ENCODE measurements around the gene CHST8.

The CHST8 gene

GRCh38 chr19:33794683-33795369 is 173.1 kb downstream of the CHST8 start:
- DNase-seq (ENCODE audit: low spot score), result no peak

GRCh38 chr19:33795370-33796163 is 173.8 kb downstream of the CHST8 start:
- DNase-seq (ENCODE audit: low spot score), result peak; percentile 78

- DNase-seq (ENCODE audit: low spot score), result no peak
Measured at GRCh38 chr19:33796164-33796875, 174.6 kb downstream of the CHST8 start, which contains the start of gene KCTD15. TSS of gene KCTD15 (plus strand) at chr19:33796870. CDS start at chr19:33800455, 3,585 bp downstream.

GRCh38 chr19:33797802-33798671 is 176.3 kb downstream of the CHST8 start:
- DNase-seq (ENCODE audit: low spot score), result no peak

- DNase-seq (ENCODE audit: low spot score), result no peak
Measured at GRCh38 chr19:33798681-33799111, 176.9 kb downstream of the CHST8 start.

- no peak for DNase-seq (ENCODE audit: low spot score)
Measured at GRCh38 chr19:33799476-33799875, 177.7 kb downstream of the CHST8 start.

- DNase-seq (ENCODE audit: low spot score), result no peak
Measured at GRCh38 chr19:33800012-33800680, 178.4 kb downstream of the CHST8 start.

- DNase-seq (ENCODE audit: low spot score), result no peak
Measured at GRCh38 chr19:33801411-33801810, 179.7 kb downstream of the CHST8 start.

- no peak for DNase-seq (ENCODE audit: low spot score)
Measured at GRCh38 chr19:33802001-33802400, 180.2 kb downstream of the CHST8 start.

GRCh38 chr19:33802801-33803200 is 181.0 kb downstream of the CHST8 start:
- DNase-seq (ENCODE audit: low spot score), result no peak

- DNase-seq (ENCODE audit: low spot score), result no peak
Measured at GRCh38 chr19:33803383-33803782, 181.6 kb downstream of the CHST8 start.

- DNase-seq (ENCODE audit: low spot score), result no peak
Measured at GRCh38 chr19:33804021-33804799, 182.5 kb downstream of the CHST8 start.

- DNase-seq (ENCODE audit: low spot score), result no peak
Measured at GRCh38 chr19:33805313-33805712, 183.6 kb downstream of the CHST8 start.

GRCh38 chr19:33805840-33806433 is 184.2 kb downstream of the CHST8 start:
- DNase-seq (ENCODE audit: low spot score), result no peak

- DNase-seq (ENCODE audit: low spot score), result no peak
Measured at GRCh38 chr19:33806434-33806881, 184.7 kb downstream of the CHST8 start.

- DNase-seq (ENCODE audit: low spot score), result no peak
Measured at GRCh38 chr19:33808399-33808798, 186.6 kb downstream of the CHST8 start.

GRCh38 chr19:33809960-33810359 is 188.2 kb downstream of the CHST8 start:
- DNase-seq (ENCODE audit: low spot score), result no peak

- no peak for DNase-seq (ENCODE audit: low spot score)
Measured at GRCh38 chr19:33810821-33811220, 189.1 kb downstream of the CHST8 start.

- no peak for DNase-seq (ENCODE audit: low spot score)
Measured at GRCh38 chr19:33811246-33811645, 189.5 kb downstream of the CHST8 start.
